Naive thymus-derived CD4-positive, alpha-beta T cell (primary cell): ENCODE measurements around the gene NLRP12. TPM values are rescaled to one million over a fixed set of nuclear protein-coding genes. Genes with fewer than 3 reads are reported as not detected.

Source experiments
- ATAC-seq: fragments of 150-1000 bp; cut with Tn5 transposase; 2 replicates; pipeline ENCODE4 v1.10.0; 2021; ENCODE audit warnings: mild to moderate bottlenecking, moderate library complexity
- CTCF ChIA-PET: fragments of 350-600 bp; sonication (Branson Sonifier 250); formaldehyde crosslinking; loops from one replicate; lab custom pipeline; 2021; ENCODE audit warnings: antibody characterized with exemption; lab: Charles Lee
- POLR2A ChIA-PET: fragments of 350-600 bp; sonication (Branson Sonifier 250); formaldehyde crosslinking; loops from one replicate; lab custom pipeline; 2021; ENCODE audit warnings: antibody characterized with exemption, inconsistent platforms; lab: Charles Lee
- DNase-seq, 9 donors: peaks; one replicate each; pipeline versions ENCODE4 v3.0.0 to v3.0.0-alpha.2; 2020 to 2022; ENCODE audit warnings: mixed read lengths in 1 of 9
- H3K27ac ChIP-seq: one replicate; pipeline ENCODE4 v1.7.0; 2013; ENCODE audit warnings: mild to moderate bottlenecking, low read depth, low read length, moderate library complexity
- H3K27me3 ChIP-seq, 2 donors: one replicate each; pipeline ENCODE4 v1.7.0; 2013; ENCODE audit warnings: low read length in 2 of 2, mild to moderate bottlenecking in 2 of 2, moderate library complexity in 2 of 2; ENCODE audit not compliant: control insufficient read depth in 2 of 2, insufficient read depth in 2 of 2
- H3K36me3 ChIP-seq, 3 experiments: 1 replicate in 2 of 3; 2 replicates in 1 of 3; pipeline ENCODE4 v1.7.0; 2013; ENCODE audit warnings: low read length in 3 of 3, mild to moderate bottlenecking in 3 of 3, moderate library complexity in 1 of 3; ENCODE audit not compliant: insufficient read depth in 3 of 3, control insufficient read depth in 2 of 3
- H3K4me1 ChIP-seq, 2 donors: one replicate each; pipeline ENCODE4 v1.7.0; 2013; ENCODE audit warnings: low read length in 2 of 2, mild to moderate bottlenecking in 2 of 2, moderate library complexity in 1 of 2; ENCODE audit not compliant: control insufficient read depth in 2 of 2, insufficient read depth in 2 of 2
- H3K4me3 ChIP-seq: 2 replicates; pipeline ENCODE4 v1.7.0; 2013; ENCODE audit warnings: mild to moderate bottlenecking, low read length
- H3K9me3 ChIP-seq, 3 experiments: 1 replicate in 2 of 3; 2 replicates in 1 of 3; pipeline ENCODE4 v1.7.0; 2013; ENCODE audit warnings: low read length in 3 of 3; ENCODE audit not compliant: control insufficient read depth in 2 of 3
- H3K27ac Mint-ChIP-seq, 9 donors: one replicate each; pipeline ENCODE4 v1.8.0; 2020 to 2022; ENCODE audit warnings: mixed read lengths in 9 of 9, mild to moderate bottlenecking in 8 of 9, moderate library complexity in 5 of 9, inconsistent platforms in 2 of 9
- H3K27me3 Mint-ChIP-seq, 5 donors: one replicate each; pipeline ENCODE4 v1.8.0; 2021 to 2022; ENCODE audit warnings: mixed read lengths in 5 of 5, mild to moderate bottlenecking in 1 of 5
- H3K36me3 Mint-ChIP-seq, 5 donors: one replicate each; pipeline ENCODE4 v1.8.0; 2020 to 2022; ENCODE audit warnings: mixed read lengths in 5 of 5, mild to moderate bottlenecking in 3 of 5, inconsistent platforms in 1 of 5
- H3K4me1 Mint-ChIP-seq, 7 donors: one replicate each; pipeline ENCODE4 v1.8.0; 2020 to 2022; ENCODE audit warnings: mixed read lengths in 7 of 7, mild to moderate bottlenecking in 3 of 7, inconsistent platforms in 1 of 7
- H3K4me3 Mint-ChIP-seq, 10 donors: one replicate each; pipeline ENCODE4 v1.8.0; 2020 to 2022; ENCODE audit warnings: mild to moderate bottlenecking in 10 of 10, mixed read lengths in 10 of 10, moderate library complexity in 6 of 10, inconsistent platforms in 2 of 10
- H3K9me3 Mint-ChIP-seq, 11 donors: one replicate each; pipeline ENCODE4 v1.8.0; 2020 to 2022; ENCODE audit warnings: mixed read lengths in 11 of 11, mild to moderate bottlenecking in 4 of 11, inconsistent platforms in 1 of 11, moderate library complexity in 1 of 11
- intact Hi-C, 2 donors: fragments of 100-400 bp; cut with micrococcal nuclease; formaldehyde crosslinking; loops; one replicate each; pipeline ENCODE4 v1.15.1; 2023
- polyA plus RNA-seq, 2 donors: library from polyadenylated mRNA; unstranded; fragments of 300-500 nt; fragmentation: Illumina TruSeq; gene quantifications; one replicate each; pipeline ENCODE4 v1.2.3, GENCODE V29; 2021
- total RNA-seq, 6 experiments: library from RNA in 5 of 6; stranded (reverse) in 5 of 6; gene quantifications; 1 replicate in 5 of 6; 2 replicates in 1 of 6; pipeline ENCODE4 v1.2.3 and lab custom pipeline; 2021 to 2026

NLRP12 gene
- total and polyA plus RNA-seq, 7 experiments from 2014 or later = 0.14 to 16.1 (median 1.8) TPM; not detected in 4

DNA sequence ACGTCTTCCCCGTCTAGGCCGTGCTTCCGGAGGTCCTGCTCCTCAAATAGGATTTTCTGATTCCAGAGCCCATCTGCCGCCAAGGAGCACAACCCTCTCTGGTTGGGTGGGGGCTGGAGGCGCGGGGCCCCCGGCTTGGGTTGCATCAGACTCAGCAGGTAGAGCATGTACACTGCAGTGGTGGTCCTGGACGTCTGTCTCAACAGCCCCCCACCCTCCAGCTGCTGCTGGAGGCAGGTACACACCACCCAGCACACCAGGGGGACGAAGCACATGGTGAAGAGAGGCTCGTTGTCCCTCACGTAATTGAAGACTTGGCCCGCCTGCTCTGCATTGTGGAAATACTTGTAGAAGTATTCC, 13.9 kb downstream of the NLRP12 start:
- H3K9me3 Mint-ChIP-seq = peaks cover 0 to 2% (median 0%) of the 10 kb centered on the region in 11 donors
- Histone ChIP-seq H3K36me3 (no peaks in the 10 kb centered on the region), H3K9me3 (no peaks in the 10 kb centered on the region), H3K27ac (no peak overlapping the region), H3K4me1 (no peaks in the 10 kb centered on the region), H3K4me3 (no peak overlapping the region), H3K27me3 (no peaks in the 10 kb centered on the region)
- no peak overlapping the region for H3K27ac Mint-ChIP-seq
- DNase-seq (no peak), ATAC-seq (no peak)
- no peaks in the 10 kb centered on the region for H3K4me1 Mint-ChIP-seq
- CTCF ChIA-PET = no interaction called here
- H3K4me3 Mint-ChIP-seq = no peak overlapping the region
- intact Hi-C loops = no loop called here
- H3K27me3 Mint-ChIP-seq = peaks cover 0 to 4% (median 0%) of the 10 kb centered on the region in 5 donors
- POLR2A ChIA-PET = no interaction called here
- no peaks in the 10 kb centered on the region for H3K36me3 Mint-ChIP-seq

DNA sequence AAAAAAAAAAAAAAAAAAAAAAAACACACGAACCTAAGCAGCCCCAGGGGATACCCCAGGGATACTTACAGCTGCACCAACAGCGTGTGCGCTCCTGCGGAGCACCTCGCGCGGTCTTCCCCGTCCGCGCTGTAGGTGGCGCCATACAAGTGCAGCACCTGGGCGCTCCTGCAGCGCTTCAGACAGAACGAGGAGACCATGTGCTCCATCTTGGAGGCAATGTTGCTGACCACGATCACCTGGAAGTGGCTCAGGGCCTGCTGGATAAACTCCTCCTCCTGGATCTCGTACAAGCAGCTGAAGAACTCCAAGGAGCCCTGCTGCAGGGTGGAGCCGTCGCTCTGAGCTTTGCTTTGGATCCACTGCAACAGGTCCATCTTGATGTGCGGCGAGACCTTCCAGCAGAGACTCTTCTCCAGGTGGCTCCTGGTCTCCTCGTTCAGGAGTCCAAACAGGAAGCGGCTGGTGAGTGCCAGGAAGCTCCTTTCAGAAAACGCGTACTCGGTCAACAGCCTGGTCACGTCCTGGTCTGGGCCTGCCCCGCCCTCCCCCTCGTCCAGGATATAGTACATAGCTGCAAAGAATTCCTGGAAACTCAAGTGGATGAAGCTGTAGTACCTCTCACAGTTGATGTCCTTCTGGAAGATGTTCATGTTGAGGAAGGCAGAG, 14.5 kb downstream of the NLRP12 start:
- H3K4me3 ChIP-seq = no peak overlapping the region
- Mint-ChIP-seq H3K36me3 (no peaks in the 10 kb centered on the region), H3K9me3 (peaks cover 0 to 2% (median 0%) of the 10 kb centered on the region in 11 donors), H3K27me3 (peaks cover 0 to 4% (median 0%) of the 10 kb centered on the region in 5 donors), H3K4me1 (no peaks in the 10 kb centered on the region), H3K27ac (no peak overlapping the region), H3K4me3 (no peak overlapping the region)
- H3K4me1 ChIP-seq = no peaks in the 10 kb centered on the region
- ChIA-PET POLR2A (no interaction called here), CTCF (interaction anchor here (0.6 kb wide), 1 partner anchor 76 kb away, joined by 3 read pairs; no protein-coding TSS in a partner anchor)
- DNase-seq (no peak), ATAC-seq (no peak)
- intact Hi-C loops = no loop called here
- no peaks in the 10 kb centered on the region for H3K27me3 ChIP-seq
- no peak overlapping the region for H3K27ac ChIP-seq
- H3K9me3 ChIP-seq = no peaks in the 10 kb centered on the region
- H3K36me3 ChIP-seq = no peaks in the 10 kb centered on the region

DNA sequence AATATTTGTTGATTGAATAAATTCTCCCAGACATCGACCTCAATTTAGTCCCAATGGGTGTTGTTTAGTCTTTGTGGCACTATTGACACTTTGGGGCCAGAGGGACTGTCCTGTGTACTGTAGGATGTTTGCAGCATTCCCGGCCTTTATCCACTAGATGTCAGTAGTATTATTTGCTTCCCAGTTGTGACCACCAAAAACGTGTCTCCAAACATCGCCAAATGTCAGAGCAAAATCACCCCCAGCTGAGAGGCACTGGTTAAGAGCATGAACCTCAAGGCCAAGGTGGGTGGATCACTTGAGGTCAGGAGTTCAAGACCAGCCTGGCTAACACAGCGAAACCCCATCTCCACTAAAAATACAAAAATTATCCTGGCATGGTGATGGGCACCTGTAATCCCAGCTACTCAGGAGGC, 15.4 kb downstream of the NLRP12 start:
- no peaks in the 10 kb centered on the region for H3K36me3 ChIP-seq
- ChIA-PET POLR2A (no interaction called here), CTCF (interaction anchor here (0.6 to 0.7 kb wide), 2 partner anchors 9 to 248 kb away, joined by 4 to 5 read pairs; no protein-coding TSS in a partner anchor)
- H3K4me3 ChIP-seq = no peak overlapping the region
- Mint-ChIP-seq H3K9me3 (peaks cover 0 to 2% (median 0%) of the 10 kb centered on the region in 11 donors), H3K27me3 (peaks cover 0 to 4% (median 0%) of the 10 kb centered on the region in 5 donors), H3K27ac (no peak overlapping the region), H3K4me3 (no peak overlapping the region), H3K4me1 (no peaks in the 10 kb centered on the region), H3K36me3 (no peaks in the 10 kb centered on the region)
- no peak overlapping the region for H3K27ac ChIP-seq
- intact Hi-C loops = no loop called here
- no peaks in the 10 kb centered on the region for H3K27me3 ChIP-seq
- ATAC-seq (peak; percentile 48), DNase-seq (no peak)
- H3K9me3 ChIP-seq = no peaks in the 10 kb centered on the region
- H3K4me1 ChIP-seq = no peaks in the 10 kb centered on the region

DNA sequence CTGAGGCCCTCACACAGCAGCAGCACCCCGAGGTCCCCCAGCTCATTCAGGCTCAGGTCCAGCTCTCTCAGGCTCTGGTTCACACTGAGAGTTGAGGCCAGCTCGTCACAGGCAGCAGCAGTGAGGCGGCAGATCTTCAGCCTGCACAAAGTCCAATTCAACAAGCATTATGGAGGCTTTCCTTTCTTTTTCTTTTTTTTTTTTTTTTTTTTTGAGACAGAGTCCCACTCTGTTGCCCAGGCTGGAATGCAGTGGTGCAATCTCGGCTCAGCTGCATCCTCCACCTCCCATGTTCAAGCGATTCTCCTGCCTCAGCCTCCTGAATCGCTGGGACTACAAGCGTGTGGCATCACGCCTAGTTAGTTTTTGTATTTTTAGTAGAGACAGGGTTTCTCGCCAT, 22.9 kb downstream of the NLRP12 start:
- Histone ChIP-seq H3K4me3 (no peak overlapping the region), H3K27ac (no peak overlapping the region), H3K27me3 (no peaks in the 10 kb centered on the region), H3K4me1 (no peaks in the 10 kb centered on the region), H3K9me3 (no peaks in the 10 kb centered on the region), H3K36me3 (no peaks in the 10 kb centered on the region)
- CTCF ChIA-PET = no interaction called here
- intact Hi-C loops = no loop called here
- Mint-ChIP-seq H3K27me3 (no peaks in the 10 kb centered on the region), H3K4me1 (no peaks in the 10 kb centered on the region), H3K36me3 (no peaks in the 10 kb centered on the region), H3K4me3 (no peak overlapping the region), H3K27ac (no peak overlapping the region), H3K9me3 (peaks cover 0 to 3% (median 0%) of the 10 kb centered on the region in 11 donors)
- POLR2A ChIA-PET = no interaction called here
- DNase-seq (no peak), ATAC-seq (no peak)

DNA sequence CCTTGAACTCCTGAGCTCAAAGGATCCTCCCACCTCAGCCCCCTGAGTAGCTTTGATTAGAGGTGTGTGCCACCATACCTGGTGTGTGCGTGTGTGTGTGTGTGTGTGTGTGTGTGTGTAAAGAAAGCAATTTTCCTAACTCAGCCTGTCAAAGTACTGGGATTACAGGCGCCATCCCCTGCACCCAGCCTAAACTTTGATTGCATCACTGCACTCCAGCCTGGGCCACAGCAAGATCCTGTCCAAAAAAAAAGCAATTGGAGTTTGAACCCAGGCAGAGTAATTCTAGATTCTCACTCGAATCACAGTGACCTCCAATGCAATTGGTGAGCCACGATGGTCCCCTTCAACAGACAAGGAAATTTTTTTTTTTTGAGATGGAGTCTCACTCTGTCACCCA, 29.1 kb downstream of the NLRP12 start:
- Histone ChIP-seq H3K4me3 (no peak overlapping the region), H3K9me3 (no peaks in the 10 kb centered on the region), H3K27ac (no peak overlapping the region), H3K4me1 (no peaks in the 10 kb centered on the region), H3K27me3 (no peaks in the 10 kb centered on the region), H3K36me3 (no peaks in the 10 kb centered on the region)
- H3K27ac Mint-ChIP-seq = no peak overlapping the region
- POLR2A ChIA-PET = no interaction called here
- no peaks in the 10 kb centered on the region for H3K36me3 Mint-ChIP-seq
- peaks cover 0 to 4% (median 0%) of the 10 kb centered on the region in 5 donors for H3K27me3 Mint-ChIP-seq
- CTCF ChIA-PET = no interaction called here
- H3K4me1 Mint-ChIP-seq = peaks cover 0 to 2% (median 0%) of the 10 kb centered on the region in 7 donors
- intact Hi-C loops = no loop called here
- H3K9me3 Mint-ChIP-seq = peaks cover 0 to 5% (median 0%) of the 10 kb centered on the region in 11 donors
- no peak overlapping the region for H3K4me3 Mint-ChIP-seq
- no peak for DNase-seq
- ATAC-seq = no peak

DNA sequence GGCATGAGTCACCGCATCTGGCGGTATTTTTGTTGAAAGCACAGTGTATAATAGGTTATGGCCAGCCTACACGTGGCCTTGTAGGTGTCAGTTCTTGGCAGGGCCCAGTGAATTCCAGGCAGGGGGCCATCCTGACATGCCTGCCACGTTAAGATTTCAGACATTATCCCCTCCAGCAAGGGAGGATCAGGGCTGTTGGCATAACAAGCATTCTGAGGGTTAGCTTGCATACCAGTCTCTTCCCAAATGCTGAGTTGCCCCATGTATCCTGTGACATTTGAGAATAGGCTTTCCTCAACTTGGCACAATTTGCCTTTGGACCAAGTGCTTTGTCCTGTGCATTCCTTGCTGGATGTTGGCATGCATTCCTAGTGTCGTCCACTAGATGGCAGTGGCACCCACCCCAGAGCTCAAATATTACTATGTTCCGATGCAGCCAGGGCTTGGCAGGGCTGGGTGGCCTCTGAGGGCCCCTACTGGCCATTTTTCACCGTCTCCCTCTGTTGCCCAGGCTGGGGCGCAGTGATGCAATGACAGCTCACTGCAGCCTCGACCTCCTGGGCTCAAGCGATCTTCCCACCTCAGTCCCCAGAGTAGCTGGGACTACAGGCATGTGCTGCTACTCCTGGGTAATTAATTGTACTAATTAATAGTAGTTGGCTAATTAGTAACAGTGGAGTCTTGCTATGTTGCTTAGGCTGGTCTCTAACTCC, 31.2 kb downstream of the NLRP12 start:
- H3K9me3 Mint-ChIP-seq = peaks cover 0 to 3% (median 0%) of the 10 kb centered on the region in 11 donors
- H3K27me3 Mint-ChIP-seq = peaks cover 0 to 4% (median 0%) of the 10 kb centered on the region in 5 donors
- peak; percentile 100 for ATAC-seq
- POLR2A ChIA-PET = interaction anchor here (0.8 kb wide), 1 partner anchor 598 kb away, joined by 3 read pairs; no protein-coding TSS in a partner anchor
- Histone ChIP-seq H3K4me3 (no peak overlapping the region), H3K27ac (no peak overlapping the region), H3K36me3 (no peaks in the 10 kb centered on the region), H3K9me3 (no peaks in the 10 kb centered on the region), H3K4me1 (no peaks in the 10 kb centered on the region), H3K27me3 (no peaks in the 10 kb centered on the region)
- H3K4me3 Mint-ChIP-seq = no peak overlapping the region
- DNase-seq = peak; percentile 54 to 76 (median 67)
- H3K36me3 Mint-ChIP-seq = no peaks in the 10 kb centered on the region
- H3K4me1 Mint-ChIP-seq = peaks cover 0 to 2% (median 0%) of the 10 kb centered on the region in 7 donors
- CTCF ChIA-PET = interaction anchor here (0.6 to 1.4 kb wide), 9 partner anchors 10 to 770 kb away, joined by 3 to 15 read pairs (median 4); no protein-coding TSS in a partner anchor
- intact Hi-C loops = loop anchor here (1.0 to 5.0 kb wide), 5 partner anchors 49 to 368 kb away; partner anchors contain the start of gene PRKCG (in 1 of the 2)
- no peak overlapping the region for H3K27ac Mint-ChIP-seq
